ENCODE data around the gene RBM19.

RBM19 gene

GRCh38 chr12:113886721-113887120 is 79.4 kb downstream of the RBM19 start:
- no peak overlapping the region for H3K27ac ChIP-seq
- no peak for TF ChIP-seq CTCF (conservative IDR thresholded peaks at IDR 0.05)
- TF ChIP-seq ZFX (IDR thresholded peaks at IDR 0.05) = no peak

- H3K27ac ChIP-seq = no peak overlapping the region
- no peak for TF ChIP-seq CTCF (conservative IDR thresholded peaks at IDR 0.05)
- TF ChIP-seq ZFX (IDR thresholded peaks at IDR 0.05) = no peak
These were observed 81.7 kb downstream of the RBM19 start for GRCh38 chr12:113884392-113884791.

GRCh38 chr12:113882690-113883089 is 83.4 kb downstream of the RBM19 start:
- H3K27ac ChIP-seq = no peak overlapping the region
- TF ChIP-seq CTCF (conservative IDR thresholded peaks at IDR 0.05) (no peak), ZFX (IDR thresholded peaks at IDR 0.05) (no peak)

GRCh38 chr12:113880988-113881962 is 84.8 kb downstream of the RBM19 start:
- H3K27ac ChIP-seq = no peak overlapping the region
- TF ChIP-seq ZFX (IDR thresholded peaks at IDR 0.05) (no peak), CTCF (conservative IDR thresholded peaks at IDR 0.05) (no peak)

GRCh38 chr12:113880326-113880725 is 85.8 kb downstream of the RBM19 start:
- H3K27ac ChIP-seq = no peak overlapping the region
- TF ChIP-seq CTCF (conservative IDR thresholded peaks at IDR 0.05) (no peak), ZFX (IDR thresholded peaks at IDR 0.05) (no peak)

GRCh38 chr12:113879658-113880057 is 86.5 kb downstream of the RBM19 start:
- TF ChIP-seq ZFX (IDR thresholded peaks at IDR 0.05) (no peak), CTCF (conservative IDR thresholded peaks at IDR 0.05) (no peak)
- no peak overlapping the region for H3K27ac ChIP-seq

GRCh38 chr12:113877607-113878006 is 88.5 kb downstream of the RBM19 start:
- no peak overlapping the region for H3K27ac ChIP-seq
- no peak for TF ChIP-seq CTCF (conservative IDR thresholded peaks at IDR 0.05)
- no peak for TF ChIP-seq ZFX (IDR thresholded peaks at IDR 0.05)
